GM23338 (cell line): ENCODE measurements around the gene SCNN1G.

Experiments
- CREB1 ChIP-seq: fragments of 250-450 bp; sonication (Bioruptor Pico); IDR thresholded peaks from 2 replicates; pipeline ENCODE4 v1.5.0; 2020; ENCODE audit warnings: low read depth, mild to moderate bottlenecking, moderate library complexity
- EZH2 ChIP-seq: fragments of 200-600 bp; sonication (generic); IDR thresholded peaks from one replicate; pipeline ENCODE4 v1.8.0; 2017; ENCODE audit warnings: antibody characterized with exemption, mild to moderate bottlenecking, low read depth; ENCODE audit not compliant: unreplicated experiment
- EZH2phosphoT487 ChIP-seq: fragments of 200-600 bp; sonication (generic); IDR thresholded peaks from one replicate; pipeline ENCODE4 v1.8.1; 2018; ENCODE audit warnings: antibody characterized with exemption; ENCODE audit not compliant: unreplicated experiment
- JUNB ChIP-seq: IDR thresholded peaks from one replicate; pipeline ENCODE4 v1.6.1; 2016; ENCODE audit warnings: antibody characterized with exemption; ENCODE audit not compliant: unreplicated experiment
- NANOG ChIP-seq: IDR thresholded peaks from 2 replicates; pipeline ENCODE4 v1.6.1; 2016; ENCODE audit warnings: antibody characterized with exemption, borderline replicate concordance
- POLR2AphosphoS5 ChIP-seq: IDR thresholded peaks from 2 replicates; pipeline ENCODE4 v1.6.1; 2016; ENCODE audit warnings: antibody characterized with exemption, low read depth
- STAT1 ChIP-seq: IDR thresholded peaks from one replicate; pipeline ENCODE4 v1.6.1; 2016; ENCODE audit warnings: antibody characterized with exemption; ENCODE audit not compliant: unreplicated experiment
- ZNF114 ChIP-seq: fragments of 250-450 bp; sonication (Bioruptor Pico); IDR thresholded peaks from 2 replicates; pipeline ENCODE4 v1.5.0; 2020; ENCODE audit warnings: mild to moderate bottlenecking, moderate library complexity
- TF ChIP-seq, protein P1 (sequence below), 2 experiments: fragments of 200-600 bp in 1 of 2; sonication (generic) in 1 of 2; conservative IDR thresholded peaks; 2 replicates each; pipeline versions ENCODE4 v1.5.1 to v1.6.1; 2016 to 2017; ENCODE audit warnings: antibody characterized with exemption in 2 of 2, low read depth in 2 of 2, mild to moderate bottlenecking in 2 of 2, moderate library complexity in 1 of 2
- TF ChIP-seq, protein P2 (sequence below): IDR thresholded peaks from one replicate; pipeline ENCODE4 v1.6.1; 2018; ENCODE audit warnings: antibody characterized with exemption; ENCODE audit not compliant: unreplicated experiment
- TF ChIP-seq, protein P3 (sequence below): fragments of 250-450 bp; sonication (Bioruptor Pico); IDR thresholded peaks from 2 replicates; pipeline ENCODE4 v1.5.0; 2020; ENCODE audit warnings: mild to moderate bottlenecking, moderate library complexity

DNA sequence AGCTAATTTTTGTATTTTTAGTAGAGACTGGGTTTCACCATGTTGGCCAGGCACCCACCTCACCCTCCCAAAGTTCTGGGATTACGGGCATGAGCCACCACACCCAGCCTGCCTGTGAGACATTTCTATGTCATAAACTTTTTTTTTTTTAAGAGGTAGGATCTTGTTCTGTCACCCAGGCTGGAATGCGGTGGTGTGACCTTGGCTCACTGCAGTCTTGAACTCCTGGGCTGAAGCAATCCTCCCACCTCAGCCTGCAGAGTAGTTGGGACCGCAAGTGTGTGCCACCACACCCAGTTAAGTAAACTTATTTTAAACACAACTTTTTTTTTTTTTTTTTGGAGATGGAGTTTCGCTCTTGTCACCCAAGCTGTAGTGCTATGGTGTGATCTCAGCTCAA lies 47.2 kb downstream of the SCNN1G start:
- TF ChIP-seq EZH2 = no peak
- TF ChIP-seq, protein P1, sequence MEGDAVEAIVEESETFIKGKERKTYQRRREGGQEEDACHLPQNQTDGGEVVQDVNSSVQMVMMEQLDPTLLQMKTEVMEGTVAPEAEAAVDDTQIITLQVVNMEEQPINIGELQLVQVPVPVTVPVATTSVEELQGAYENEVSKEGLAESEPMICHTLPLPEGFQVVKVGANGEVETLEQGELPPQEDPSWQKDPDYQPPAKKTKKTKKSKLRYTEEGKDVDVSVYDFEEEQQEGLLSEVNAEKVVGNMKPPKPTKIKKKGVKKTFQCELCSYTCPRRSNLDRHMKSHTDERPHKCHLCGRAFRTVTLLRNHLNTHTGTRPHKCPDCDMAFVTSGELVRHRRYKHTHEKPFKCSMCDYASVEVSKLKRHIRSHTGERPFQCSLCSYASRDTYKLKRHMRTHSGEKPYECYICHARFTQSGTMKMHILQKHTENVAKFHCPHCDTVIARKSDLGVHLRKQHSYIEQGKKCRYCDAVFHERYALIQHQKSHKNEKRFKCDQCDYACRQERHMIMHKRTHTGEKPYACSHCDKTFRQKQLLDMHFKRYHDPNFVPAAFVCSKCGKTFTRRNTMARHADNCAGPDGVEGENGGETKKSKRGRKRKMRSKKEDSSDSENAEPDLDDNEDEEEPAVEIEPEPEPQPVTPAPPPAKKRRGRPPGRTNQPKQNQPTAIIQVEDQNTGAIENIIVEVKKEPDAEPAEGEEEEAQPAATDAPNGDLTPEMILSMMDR (conservative IDR thresholded peaks at IDR 0.05; ENCODE audit: low read depth in 2 of 2) = no peak
- TF ChIP-seq POLR2AphosphoS5 = no peak
- TF ChIP-seq EZH2phosphoT487 = no peak
- no peak for TF ChIP-seq CREB1 (CRISPR knock-in tag)
- TF ChIP-seq, protein P2, sequence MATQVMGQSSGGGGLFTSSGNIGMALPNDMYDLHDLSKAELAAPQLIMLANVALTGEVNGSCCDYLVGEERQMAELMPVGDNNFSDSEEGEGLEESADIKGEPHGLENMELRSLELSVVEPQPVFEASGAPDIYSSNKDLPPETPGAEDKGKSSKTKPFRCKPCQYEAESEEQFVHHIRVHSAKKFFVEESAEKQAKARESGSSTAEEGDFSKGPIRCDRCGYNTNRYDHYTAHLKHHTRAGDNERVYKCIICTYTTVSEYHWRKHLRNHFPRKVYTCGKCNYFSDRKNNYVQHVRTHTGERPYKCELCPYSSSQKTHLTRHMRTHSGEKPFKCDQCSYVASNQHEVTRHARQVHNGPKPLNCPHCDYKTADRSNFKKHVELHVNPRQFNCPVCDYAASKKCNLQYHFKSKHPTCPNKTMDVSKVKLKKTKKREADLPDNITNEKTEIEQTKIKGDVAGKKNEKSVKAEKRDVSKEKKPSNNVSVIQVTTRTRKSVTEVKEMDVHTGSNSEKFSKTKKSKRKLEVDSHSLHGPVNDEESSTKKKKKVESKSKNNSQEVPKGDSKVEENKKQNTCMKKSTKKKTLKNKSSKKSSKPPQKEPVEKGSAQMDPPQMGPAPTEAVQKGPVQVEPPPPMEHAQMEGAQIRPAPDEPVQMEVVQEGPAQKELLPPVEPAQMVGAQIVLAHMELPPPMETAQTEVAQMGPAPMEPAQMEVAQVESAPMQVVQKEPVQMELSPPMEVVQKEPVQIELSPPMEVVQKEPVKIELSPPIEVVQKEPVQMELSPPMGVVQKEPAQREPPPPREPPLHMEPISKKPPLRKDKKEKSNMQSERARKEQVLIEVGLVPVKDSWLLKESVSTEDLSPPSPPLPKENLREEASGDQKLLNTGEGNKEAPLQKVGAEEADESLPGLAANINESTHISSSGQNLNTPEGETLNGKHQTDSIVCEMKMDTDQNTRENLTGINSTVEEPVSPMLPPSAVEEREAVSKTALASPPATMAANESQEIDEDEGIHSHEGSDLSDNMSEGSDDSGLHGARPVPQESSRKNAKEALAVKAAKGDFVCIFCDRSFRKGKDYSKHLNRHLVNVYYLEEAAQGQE = no peak
- TF ChIP-seq ZNF114 (CRISPR knock-in tag) = no peak
- TF ChIP-seq, protein P3, sequence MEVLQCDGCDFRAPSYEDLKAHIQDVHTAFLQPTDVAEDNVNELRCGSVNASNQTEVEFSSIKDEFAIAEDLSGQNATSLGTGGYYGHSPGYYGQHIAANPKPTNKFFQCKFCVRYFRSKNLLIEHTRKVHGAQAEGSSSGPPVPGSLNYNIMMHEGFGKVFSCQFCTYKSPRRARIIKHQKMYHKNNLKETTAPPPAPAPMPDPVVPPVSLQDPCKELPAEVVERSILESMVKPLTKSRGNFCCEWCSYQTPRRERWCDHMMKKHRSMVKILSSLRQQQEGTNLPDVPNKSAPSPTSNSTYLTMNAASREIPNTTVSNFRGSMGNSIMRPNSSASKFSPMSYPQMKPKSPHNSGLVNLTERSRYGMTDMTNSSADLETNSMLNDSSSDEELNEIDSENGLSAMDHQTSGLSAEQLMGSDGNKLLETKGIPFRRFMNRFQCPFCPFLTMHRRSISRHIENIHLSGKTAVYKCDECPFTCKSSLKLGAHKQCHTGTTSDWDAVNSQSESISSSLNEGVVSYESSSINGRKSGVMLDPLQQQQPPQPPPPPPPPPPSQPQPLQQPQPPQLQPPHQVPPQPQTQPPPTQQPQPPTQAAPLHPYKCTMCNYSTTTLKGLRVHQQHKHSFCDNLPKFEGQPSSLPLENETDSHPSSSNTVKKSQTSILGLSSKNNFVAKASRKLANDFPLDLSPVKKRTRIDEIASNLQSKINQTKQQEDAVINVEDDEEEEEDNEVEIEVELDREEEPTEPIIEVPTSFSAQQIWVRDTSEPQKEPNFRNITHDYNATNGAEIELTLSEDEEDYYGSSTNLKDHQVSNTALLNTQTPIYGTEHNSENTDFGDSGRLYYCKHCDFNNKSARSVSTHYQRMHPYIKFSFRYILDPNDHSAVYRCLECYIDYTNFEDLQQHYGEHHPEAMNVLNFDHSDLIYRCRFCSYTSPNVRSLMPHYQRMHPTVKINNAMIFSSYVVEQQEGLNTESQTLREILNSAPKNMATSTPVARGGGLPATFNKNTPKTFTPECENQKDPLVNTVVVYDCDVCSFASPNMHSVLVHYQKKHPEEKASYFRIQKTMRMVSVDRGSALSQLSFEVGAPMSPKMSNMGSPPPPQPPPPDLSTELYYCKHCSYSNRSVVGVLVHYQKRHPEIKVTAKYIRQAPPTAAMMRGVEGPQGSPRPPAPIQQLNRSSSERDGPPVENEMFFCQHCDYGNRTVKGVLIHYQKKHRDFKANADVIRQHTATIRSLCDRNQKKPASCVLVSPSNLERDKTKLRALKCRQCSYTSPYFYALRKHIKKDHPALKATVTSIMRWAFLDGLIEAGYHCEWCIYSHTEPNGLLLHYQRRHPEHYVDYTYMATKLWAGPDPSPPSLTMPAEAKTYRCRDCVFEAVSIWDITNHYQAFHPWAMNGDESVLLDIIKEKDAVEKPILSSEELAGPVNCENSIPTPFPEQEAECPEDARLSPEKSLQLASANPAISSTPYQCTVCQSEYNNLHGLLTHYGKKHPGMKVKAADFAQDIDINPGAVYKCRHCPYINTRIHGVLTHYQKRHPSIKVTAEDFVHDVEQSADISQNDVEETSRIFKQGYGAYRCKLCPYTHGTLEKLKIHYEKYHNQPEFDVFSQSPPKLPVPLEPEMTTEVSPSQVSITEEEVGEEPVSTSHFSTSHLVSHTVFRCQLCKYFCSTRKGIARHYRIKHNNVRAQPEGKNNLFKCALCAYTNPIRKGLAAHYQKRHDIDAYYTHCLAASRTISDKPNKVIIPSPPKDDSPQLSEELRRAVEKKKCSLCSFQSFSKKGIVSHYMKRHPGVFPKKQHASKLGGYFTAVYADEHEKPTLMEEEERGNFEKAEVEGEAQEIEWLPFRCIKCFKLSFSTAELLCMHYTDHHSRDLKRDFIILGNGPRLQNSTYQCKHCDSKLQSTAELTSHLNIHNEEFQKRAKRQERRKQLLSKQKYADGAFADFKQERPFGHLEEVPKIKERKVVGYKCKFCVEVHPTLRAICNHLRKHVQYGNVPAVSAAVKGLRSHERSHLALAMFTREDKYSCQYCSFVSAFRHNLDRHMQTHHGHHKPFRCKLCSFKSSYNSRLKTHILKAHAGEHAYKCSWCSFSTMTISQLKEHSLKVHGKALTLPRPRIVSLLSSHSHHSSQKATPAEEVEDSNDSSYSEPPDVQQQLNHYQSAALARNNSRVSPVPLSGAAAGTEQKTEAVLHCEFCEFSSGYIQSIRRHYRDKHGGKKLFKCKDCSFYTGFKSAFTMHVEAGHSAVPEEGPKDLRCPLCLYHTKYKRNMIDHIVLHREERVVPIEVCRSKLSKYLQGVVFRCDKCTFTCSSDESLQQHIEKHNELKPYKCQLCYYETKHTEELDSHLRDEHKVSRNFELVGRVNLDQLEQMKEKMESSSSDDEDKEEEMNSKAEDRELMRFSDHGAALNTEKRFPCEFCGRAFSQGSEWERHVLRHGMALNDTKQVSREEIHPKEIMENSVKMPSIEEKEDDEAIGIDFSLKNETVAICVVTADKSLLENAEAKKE (CRISPR knock-in tag) = no peak
- no peak for TF ChIP-seq STAT1
- TF ChIP-seq NANOG = no peak
- no peak for TF ChIP-seq JUNB
